GM19238 (cell line): ENCODE data around the gene MVD.

Source experiments
- DNase-seq: peaks from one replicate; pipeline ENCODE4 v3.0.0; 2011; ENCODE audit warnings: low spot score; ENCODE audit not compliant: insufficient read length

MVD gene

DNA sequence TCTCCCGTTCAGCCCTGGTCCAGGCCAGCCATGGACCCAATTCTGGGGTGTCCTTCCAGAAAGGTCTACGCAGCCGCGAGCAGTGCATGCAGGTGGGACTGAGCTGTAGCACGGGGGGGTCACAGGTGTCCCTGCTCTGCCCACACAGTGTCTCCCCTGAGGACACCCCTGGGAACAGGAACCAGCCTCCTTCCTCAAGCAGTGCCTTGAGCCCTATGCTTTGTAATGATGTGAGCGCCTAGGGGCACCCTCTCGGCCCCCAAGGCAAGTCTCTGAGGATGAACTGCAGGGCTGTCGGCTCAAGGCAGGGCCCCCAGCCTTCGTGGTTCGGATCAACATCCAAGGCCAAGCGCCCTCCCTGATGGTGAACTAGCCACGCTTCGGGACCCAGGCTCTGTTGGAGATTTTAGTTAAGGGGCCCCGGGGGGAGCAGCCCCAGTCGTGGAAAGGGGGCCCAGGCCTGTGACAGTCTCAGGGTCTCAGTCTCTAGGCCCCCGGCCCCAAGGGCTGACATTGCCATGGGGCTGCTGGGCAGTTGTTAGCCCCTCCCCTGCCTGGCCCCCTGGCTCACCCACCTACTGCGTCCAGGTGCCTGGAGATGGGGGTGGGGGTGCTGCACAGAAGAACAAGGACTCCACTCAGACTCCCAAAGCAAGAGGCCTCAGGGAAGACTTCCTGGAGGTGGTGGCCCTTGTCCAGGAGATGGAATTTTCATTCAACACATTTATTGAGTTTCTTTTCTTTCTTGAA lies 22.2 kb downstream of the MVD start:
- no peak for DNase-seq

DNA sequence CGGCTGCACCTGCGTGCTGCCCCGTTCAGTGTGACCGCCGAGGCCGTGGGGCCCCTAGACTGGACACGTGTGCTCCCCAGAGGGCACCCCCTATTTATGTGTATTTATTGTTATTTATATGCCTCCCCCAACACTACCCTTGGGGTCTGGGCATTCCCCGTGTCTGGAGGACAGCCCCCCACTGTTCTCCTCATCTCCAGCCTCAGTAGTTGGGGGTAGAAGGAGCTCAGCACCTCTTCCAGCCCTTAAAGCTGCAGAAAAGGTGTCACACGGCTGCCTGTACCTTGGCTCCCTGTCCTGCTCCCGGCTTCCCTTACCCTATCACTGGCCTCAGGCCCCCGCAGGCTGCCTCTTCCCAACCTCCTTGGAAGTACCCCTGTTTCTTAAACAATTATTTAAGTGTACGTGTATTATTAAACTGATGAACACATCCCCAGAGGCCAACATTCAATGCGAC lies 22.8 kb downstream of the MVD start:
- DNase-seq, result no peak

DNA sequence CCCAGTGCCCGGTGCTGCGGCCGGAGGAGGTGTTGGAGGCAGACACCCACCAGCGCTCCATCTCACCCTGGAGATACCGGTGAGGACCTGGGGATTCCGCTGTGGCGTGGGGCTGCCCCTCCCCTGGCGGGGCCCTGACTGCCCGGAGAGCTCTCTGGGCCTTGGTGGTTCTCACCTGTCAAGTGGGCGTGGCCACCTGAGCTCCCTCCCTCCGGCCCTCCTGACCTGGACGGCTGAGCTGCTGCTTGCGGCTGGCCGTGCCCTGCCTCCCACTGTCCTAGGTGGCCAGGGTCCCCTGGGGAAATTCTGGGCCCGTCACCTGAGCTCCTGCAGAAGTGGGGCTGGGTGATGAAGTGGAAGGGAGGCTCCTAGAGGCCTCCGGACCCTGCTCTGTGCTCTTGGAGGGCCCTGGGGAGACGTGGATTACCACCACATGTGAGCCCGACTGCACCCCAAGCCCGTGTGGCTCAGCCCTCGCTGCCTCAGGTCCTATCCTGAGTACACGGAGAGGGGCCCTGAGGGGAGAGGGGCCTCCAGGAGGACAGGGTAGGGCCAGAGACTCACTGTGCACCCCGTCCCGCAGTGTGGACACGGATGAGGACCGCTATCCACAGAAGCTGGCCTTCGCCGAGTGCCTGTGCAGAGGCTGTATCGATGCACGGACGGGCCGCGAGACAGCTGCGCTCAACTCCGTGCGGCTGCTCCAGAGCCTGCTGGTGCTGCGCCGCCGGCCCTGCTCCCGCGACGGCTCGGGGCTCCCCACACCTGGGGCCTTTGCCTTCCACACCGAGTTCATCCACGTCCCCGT lies 23.5 kb downstream of the MVD start:
- DNase-seq, result no peak

DNA sequence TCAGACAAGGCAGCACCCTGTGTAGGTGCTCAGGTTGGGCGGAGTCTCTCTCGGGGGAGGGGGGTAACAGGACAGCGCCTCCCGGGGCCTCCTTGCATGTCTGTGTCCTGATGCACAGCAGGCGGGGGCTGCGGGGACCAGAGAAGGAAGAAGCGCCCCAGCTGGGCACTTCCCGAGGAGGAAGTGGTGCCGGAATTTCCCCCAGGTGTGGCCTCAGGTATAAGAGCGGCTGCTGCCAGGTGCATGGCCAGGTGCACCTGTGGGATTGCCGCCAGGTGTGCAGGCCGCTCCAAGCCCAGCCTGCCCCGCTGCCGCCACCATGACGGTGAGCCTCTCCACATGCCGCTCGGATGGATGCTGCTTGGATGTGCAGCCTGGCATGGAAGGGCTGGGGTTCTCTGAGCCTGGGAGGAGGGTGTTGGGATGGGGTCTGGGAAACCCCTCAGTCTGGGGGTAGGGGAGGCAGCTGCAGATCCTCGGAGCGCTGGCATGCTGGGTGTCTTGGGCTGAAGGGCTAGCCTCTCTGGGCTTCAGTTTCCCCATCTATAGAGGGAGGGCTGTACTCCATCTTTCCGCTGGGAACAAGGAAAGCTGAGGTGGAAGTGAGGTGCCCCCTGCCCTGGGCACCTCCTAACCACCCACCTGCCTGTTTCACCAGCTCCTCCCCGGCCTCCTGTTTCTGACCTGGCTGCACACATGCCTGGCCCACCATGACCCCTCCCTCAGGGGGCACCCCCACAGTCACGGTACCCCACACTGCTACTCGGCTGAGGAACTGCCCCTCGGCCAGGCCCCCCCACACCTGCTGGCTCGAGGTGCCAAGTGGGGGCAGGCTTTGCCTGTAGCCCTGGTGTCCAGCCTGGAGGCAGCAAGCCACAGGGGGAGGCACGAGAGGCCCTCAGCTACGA lies 24.3 kb downstream of the MVD start, which contains the start of gene IL17C:
Gene IL17C, plus strand, starts transcription at position 250 of the 908 bp plus-strand sequence. Its CDS starts 70 bp downstream, at position 320.
- DNase-seq, result no peak

DNA sequence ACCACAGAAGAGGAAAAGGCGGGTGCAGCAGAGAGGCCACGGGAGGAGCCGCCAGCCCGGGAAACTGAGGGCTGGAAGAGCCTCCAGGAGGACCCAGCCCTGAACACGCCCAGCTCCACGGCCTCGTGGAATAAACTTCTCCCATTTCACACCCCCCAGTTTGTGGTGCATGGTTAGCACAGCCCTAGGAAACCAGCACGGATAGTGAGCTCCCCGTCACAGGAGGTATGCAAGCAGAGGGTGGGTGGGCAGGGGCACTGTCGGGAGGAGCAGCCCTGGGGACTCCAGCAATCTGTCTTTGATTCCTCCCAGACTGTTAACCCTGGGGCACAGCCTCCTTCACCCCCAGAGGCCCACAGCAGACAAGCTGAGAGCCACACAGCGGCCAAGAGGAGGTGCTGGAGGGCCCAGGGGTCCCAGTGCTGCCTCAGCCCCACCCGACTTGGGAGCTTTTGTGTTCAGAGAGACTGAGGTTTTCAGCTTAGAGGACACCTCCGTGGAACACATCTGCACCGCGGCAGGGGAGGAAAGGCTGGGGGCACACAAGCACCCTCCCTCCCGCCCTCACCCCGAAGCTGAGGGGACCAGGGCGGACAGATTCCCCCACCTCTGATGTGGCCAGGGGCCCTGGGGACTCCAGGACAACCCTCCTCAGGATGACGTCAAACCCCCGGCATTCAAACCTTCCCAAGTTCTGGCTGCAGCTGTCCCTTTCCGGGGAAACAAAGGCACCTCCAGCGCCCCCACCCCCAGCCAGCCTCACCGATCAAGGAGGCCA lies 26.2 kb downstream of the MVD start:
- no peak for DNase-seq

DNA sequence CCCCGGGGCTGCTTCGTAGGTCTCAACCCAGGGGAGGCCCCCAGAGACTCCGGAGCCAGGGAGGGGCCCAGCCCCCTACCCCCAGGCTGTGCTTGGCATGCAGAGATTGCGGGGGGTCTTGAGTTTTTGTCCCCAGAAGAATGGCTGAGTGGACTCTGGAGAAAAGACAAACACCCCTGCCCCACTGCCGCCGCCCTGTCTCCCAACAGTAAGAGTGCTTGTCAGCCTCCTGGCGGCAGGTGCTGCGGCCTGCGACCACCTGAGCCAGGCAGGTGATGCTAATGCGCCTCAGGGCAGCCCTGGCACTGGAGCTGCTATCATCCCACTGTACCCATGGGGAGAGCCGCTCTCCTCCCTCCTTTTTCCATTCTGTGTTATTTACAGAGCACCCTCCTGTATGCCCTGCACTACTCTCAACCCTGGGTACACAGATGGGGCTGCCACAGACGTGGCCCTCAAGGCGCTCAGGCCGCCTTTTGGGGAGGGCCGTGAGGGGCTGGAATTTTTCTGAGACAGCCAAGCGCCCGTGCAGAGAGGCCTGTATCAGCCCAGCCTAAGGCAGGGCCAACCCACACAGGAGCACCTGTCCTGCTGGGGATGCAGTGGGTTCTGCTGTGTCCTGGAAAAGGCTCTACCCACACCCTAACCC lies 27.1 kb downstream of the MVD start:
- DNase-seq, result no peak

DNA sequence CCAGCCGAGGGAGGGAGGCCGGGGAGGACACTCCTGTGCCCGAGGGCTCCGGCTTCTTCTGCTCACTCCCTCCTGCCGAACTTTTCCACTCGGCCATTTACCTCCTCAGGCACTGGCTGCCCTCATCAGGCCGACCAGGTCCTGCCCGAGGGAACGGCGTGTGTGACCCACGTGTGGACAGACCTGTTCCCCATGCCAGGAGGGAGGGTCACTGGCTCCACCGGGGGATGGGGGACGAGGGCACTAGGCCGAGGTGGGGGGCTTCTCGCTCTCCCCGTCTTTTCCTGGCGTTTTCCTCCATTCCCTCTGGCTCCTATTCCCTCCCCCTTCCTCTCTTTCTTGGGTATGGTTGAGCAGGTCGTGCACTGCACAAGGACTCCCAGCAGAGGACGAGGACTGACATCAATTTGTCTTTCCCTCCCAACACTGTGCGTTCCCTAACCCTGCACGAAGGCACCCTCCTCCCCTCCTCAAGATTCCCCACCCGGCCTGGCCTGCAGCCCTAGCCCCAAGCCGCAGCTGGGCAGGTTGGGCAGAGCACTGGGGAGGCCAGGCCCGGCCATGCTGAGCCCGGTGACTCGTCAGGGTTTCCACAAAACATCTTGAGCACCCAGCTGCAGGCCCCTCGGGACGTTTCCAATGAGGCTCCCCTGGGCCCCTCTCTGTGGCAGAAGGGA lies 27.8 kb downstream of the MVD start:
- no peak for DNase-seq

DNA sequence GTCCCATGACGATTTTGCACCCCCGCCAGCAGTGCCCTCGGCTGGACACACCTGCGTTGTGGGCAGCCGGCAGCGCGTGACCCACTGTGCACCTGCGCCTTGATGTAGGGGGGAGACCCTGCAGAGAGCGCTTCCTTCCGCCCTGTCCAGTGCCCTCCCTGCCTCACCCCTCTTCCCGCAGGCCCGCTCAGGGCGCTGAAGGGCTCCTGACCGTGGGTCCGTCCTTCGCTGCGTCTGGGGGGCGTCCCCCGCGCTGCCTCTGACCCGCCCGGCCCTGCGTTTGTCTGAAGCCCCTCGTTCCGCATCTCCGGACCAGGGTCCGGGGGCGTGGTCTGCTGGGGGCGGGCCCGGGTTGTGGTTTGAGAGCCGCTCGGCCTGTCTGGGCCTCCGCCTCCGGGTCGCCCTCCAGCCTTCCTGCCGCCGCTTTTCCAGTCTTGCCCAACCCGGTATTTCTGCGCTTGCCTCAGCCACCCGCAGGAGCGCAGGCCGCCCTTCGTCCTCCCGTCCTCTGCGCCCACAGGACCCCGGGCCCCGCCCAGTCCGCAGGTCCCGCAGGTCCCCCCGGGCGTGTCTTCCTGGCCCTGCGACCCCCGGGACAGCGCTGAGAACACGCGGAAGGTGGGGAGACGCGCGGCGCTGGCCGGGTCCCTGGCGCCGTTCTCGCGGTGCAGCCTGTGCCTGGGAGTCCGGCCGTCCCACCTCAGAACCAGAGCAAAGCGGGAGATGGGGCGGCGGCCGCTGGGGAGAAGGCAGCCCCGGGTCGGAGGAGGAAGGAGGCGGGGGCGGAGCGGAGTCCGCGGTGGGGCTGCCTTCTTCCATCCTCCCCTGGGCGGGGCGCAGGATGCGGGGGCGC lies 28.5 kb downstream of the MVD start:
- DNase-seq, result peak; percentile 77

DNA sequence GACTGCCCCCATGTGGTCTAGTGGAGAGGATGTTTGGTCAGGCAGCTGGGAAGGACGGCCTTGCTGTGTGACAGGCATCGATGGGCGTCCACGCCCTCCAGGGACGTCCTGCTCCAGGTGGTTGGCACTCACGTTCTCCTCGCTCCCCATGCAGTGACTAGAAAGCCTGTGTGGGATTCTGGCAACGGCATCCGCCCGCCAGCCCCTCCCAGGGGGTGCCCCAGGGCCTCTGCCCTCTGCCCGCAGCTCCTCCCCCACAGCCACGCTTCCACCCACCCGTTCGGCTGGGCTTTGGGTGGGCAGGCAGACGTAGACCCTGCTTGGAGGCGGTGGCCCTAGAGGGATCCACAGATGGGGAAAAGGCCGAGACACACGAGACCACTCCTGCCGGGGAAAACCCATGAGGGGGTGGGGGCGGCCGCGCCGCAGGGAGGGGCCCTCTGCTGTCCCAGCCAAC lies 29.2 kb downstream of the MVD start:
- peak; percentile 58 for DNase-seq

DNA sequence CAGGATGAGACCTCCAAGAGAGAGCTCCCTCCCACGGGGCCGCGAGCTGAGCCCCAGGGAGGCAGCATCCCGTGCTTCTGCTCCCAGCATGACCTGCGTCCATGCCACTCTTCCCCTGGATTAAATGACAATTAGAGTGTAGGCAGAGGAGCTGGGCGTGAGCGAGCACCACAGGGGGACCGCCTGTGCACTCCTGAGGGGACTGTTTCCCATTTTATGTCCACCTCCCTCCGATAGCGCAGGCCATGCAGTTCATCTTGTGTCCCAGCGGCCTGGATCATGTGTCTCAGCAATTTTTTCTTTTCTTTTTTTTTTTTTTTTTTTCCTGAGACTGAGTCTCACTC lies 30.3 kb downstream of the MVD start:
- DNase-seq, result no peak

DNA sequence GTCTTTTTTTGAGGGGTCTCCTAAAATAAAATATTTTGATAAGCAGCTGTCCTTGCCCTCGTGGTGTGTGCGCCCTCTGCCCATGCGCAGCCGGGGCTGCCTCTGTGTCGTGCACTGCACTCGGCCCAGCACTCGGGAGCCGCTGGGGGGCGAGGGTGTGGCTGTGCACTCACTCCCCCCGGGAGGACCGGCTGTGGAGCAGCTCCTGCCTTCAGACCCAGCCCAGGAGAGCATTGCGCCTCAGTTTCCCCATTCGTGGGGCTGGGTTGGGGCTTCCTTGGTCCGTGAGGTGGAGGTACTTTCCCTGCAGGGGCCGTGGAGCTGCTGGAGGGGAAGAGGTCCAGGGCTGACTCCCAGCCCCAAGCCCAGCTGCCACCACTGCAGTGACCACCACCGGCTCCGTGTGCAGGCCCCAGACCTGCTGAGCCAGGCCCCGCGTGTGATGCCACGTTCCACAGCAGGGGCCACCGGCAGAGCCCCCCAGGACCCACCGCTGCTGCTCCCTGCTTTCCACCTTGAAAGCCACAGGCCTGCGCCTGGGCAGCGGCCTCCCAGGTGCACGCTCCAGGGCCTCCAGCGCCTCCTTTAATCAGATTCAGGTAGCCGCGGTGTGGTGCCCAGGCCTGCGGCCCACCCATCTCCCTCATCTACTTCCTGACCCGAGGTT lies 30.8 kb downstream of the MVD start:
- no peak for DNase-seq

DNA sequence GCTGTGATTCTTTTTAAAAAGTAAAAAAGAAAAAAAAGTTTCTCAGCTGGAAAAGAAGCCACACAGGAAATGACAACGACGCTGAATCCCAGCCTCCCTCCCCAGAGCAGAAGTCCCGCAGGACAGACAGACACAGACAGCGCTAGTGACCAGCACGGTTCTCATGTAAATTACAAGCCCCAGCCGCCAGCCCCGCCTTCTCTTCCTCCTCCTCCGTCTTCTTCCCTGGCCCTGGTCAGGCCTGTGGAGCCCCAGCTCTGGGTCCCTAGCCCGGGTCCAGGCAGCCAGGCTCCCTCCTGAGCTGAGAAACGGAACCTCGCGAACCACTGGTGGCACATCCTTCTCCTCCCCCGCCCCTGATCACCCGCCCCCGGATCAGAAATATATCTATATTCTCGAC lies 31.5 kb downstream of the MVD start:
- no peak for DNase-seq

DNA sequence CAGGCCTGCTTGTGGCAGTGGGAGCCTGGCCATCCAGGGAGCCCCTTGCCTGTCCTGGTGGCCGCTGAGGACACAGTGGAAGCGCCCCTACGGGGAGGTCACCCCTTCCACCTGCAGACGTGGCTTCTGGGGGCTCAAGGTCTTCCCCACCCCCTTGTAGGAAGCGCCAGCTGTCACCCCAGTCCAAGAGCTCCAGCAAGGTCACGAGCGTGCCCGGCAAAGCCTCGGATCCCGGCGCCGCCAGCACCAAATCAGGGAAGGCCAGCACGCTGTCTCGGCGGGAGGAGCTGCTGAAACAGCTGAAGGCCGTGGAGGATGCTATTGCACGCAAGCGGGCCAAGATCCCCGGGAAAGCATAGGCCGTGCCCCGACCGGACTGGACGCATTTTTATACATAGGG lies 31.9 kb downstream of the MVD start:
- DNase-seq, result no peak

DNA sequence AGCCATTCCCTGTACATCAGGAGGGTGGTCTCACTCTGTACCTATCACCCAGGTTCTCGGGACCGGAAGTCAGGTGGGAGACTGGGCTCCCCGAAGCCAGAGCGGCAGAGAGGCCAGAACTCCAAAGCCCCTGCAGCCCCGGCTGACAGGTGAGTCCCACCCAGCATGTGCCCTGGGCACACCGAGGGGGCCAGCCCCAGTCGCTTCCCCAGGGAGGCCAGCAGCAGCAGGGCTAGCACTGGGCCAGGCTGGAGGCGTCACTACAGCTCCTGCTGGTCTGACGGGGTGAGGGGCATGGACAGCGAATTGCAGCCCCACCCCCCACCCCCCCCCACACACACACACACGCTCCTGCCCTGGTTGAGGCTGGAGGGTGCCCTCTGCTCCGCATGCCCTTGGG lies 32.5 kb downstream of the MVD start:
- no peak for DNase-seq

DNA sequence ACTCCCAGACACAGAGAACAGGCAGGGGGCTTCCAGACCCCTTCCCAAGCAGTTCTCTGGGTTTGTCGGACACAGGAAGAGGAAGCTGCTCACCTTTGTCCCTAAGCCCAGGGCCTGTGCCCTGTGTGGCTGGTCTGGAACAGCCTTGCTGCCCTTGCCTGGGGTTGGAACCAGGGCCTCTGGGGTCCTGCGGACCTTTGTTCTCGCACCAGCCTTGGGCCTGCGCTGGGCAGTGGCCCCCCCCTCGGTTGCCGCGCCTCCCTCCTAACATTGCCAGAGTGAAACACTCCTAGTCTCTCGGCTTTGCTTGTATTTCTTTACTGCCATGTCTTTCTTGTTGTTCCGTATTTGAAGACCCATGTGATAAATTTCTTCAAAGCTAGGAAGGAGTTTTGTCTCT lies 33.1 kb downstream of the MVD start:
- no peak for DNase-seq

DNA sequence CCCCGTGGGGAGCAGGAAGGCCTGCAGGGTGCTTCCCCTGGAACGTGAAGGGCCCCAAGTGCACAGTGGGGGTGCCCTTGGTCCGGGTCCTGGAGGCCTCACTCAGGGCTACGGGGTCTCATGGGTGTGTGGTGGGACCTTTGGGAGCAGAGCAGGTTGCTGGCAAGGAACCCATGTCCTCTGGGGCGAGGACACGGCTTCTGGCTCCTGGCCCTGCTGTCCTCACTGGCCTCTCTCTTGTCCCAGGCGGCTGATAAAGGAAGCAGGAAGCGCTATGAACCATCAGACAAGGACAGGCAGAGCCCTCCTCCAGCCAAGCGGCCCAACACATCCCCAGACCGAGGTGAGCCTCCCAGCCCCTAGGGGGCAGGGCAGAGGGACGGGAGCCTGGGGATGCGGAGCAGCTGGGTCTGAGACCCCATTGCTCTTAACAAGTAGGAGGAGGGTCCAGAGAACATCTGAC lies 34.3 kb downstream of the MVD start:
- no peak for DNase-seq

DNA sequence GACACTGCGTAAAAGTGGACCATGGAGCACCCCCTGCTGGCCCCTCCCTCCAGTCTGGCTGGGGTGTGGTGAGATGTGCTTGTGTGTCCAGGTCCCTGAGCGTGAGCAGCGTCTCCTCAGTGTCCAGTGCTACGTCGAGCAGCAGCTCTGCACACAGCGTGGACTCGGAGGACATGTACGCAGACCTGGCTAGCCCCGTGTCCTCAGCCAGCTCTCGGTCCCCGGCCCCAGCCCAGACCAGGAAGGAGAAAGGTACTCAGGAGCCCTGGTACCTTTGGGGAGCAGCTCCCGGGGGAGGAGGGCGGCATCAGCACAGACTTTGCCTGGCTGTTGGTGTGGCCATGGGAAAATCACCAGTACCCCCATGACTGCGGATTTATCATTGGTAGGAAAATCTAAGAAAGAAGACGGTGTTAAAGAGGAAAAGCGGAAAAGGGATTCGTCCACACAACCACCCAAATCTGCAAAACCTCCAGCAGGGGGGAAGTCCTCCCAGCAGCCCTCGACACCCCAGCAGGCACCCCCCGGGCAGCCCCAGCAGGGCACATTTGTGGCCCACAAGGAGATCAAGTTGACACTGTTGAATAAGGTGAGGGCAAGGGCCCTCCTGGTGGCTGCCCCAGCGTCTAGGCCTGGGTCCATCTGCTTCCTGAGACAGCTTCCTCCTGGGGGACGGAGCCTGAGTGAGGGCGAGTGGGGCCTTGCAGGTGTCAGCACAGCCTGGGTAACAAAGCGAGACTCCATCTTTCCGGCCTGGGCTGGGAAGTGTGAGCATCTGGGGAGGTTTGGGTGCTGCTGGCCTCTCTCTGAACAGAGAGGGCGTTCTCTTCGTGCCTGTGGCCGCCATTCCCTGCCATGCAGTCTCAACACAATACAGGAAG lies 35.1 kb downstream of the MVD start:
- DNase-seq, result no peak
